ENCODE measurements around the gene XYLT1. TPM values are rescaled to one million over a fixed set of nuclear protein-coding genes. Genes with fewer than 3 reads are reported as not detected.

Gene XYLT1
- total and polyA plus RNA-seq, 9 of the 15 experiments (the other 6 are each of a cell fraction or from before 2014, with no cell fraction given) = 0.03 to 0.09 (median 0.08) TPM; not detected in 6

- Histone ChIP-seq H3K4me2 (ENCODE audit: insufficient read depth, low read length) (no peak overlapping the region), H3K36me3 (ENCODE audit: control insufficient read depth, insufficient read depth, low read length) (no peaks in the 10 kb centered on the region), H2AFZ (ENCODE audit: low read depth, low read length) (no peak overlapping the region), H3K27me3 (ENCODE audit: control insufficient read depth in 2 of 2, insufficient read depth in 2 of 2, low read length in 2 of 2) (peaks cover 12 to 37% of the 10 kb centered on the region in 2 experiments; a peak in 4 of 5 replicates), H3K9me3 (replicated peaks; ENCODE audit: control insufficient read depth, insufficient read depth, low read depth, low read length) (no peaks in the 10 kb centered on the region), H3K79me2 (ENCODE audit: control insufficient read depth, insufficient read depth, low read length) (no peaks in the 10 kb centered on the region), H3K4me1 (replicated peaks in 1 of 2; ENCODE audit: control insufficient read depth in 2 of 2, insufficient read depth in 2 of 2, low read length in 2 of 2) (no peaks in the 10 kb centered on the region), H3K9me1 (ENCODE audit: control insufficient read depth, insufficient read depth, low read length) (no peaks in the 10 kb centered on the region), H4K20me1 (replicated peaks; ENCODE audit: control insufficient read depth, insufficient read depth, low read length) (0 out of 2 replicates have a peak, but pooled peaks cover 4% of the 10 kb centered on the region), H3K9ac (ENCODE audit: insufficient read depth in 1 of 2, low read depth in 2 of 2, low read length in 2 of 2) (no peak overlapping the region), H3K4me3 (no peak overlapping the region), H3K27ac (ENCODE audit: extremely low read depth, low read depth, low read length) (no peak overlapping the region)
- intact Hi-C loops (cut with micrococcal nuclease) (no loop called here), in situ Hi-C loops (cut with MboI) (no loop called here)
- 0% methylated on average over 3 of the region's 3 CpGs for WGBS (ENCODE audit: insufficient coverage, low coverage, missing lambda C conversion rate)
- CTCF ChIA-PET (ENCODE audit: low intra/inter-chr PET ratio) = no interaction called here
- no TSS peak for BruUV-seq (replicated peaks)
- no peak for FAIRE-seq
- POLR2A ChIA-PET = interaction anchor here (1.2 kb wide), 1 partner anchor 12 kb away, joined by 4 read pairs; no protein-coding TSS in a partner anchor
- no peak for DNase-seq (ENCODE audit: extremely low read depth in 1 of 4, low spot score in 3 of 4)
- no peak for ATAC-seq
- TF ChIP-seq RBBP5 (IDR thresholded peaks at IDR 0.05; ENCODE audit: borderline replicate concordance, insufficient read depth, low read length, poor library complexity, severe bottlenecking) (no peak), FOXA3 (CRISPR knock-in tag; conservative IDR thresholded peaks at IDR 0.05 in 1 of 2, IDR thresholded peaks at IDR 0.05 in 1 of 2) (no peak), PYGO2 (tag; IDR thresholded peaks at IDR 0.05) (no peak), UBTF (IDR thresholded peaks at IDR 0.05; ENCODE audit: borderline replicate concordance in 1 of 2, low read depth in 2 of 2, low read length in 2 of 2) (no peak), SMARCB1 (IDR thresholded peaks at IDR 0.05; ENCODE audit: insufficient read length, low read depth) (no peak), DLX4 (CRISPR knock-in tag; IDR thresholded peaks at IDR 0.05) (no peak), KDM2B (CRISPR knock-in tag; IDR thresholded peaks at IDR 0.05) (no peak), BACH1 (tag; IDR thresholded peaks at IDR 0.05) (no peak), ZBTB34 (CRISPR knock-in tag; IDR thresholded peaks at IDR 0.05) (no peak), ZNF583 (CRISPR knock-in tag; IDR thresholded peaks at IDR 0.05) (no peak), ZBTB8A (IDR thresholded peaks at IDR 0.05; ENCODE audit: partially characterized antibody) (no peak), HDAC6 (IDR thresholded peaks at IDR 0.05; ENCODE audit: low read depth, low read length) (no peak), SMARCA5 (IDR thresholded peaks at IDR 0.05) (no peak), ZMIZ1 (IDR thresholded peaks at IDR 0.05; ENCODE audit: low read depth in 2 of 2, low read length in 2 of 2) (no peak), ZNF184 (CRISPR knock-in tag; IDR thresholded peaks at IDR 0.05) (no peak)
These were observed 168.1 kb downstream of the XYLT1 start for GRCh38 chr16:17302620-17303019.

Measured in K562 (cell line).